Fibroblast of villous mesenchyme (primary cell): Measurements from ENCODE around the gene WDPCP. TPM values are rescaled to one million over a fixed set of nuclear protein-coding genes. Genes with fewer than 3 reads are reported as not detected.

ENCODE experiments used
- DNase-seq: peaks from one replicate; pipeline ENCODE4 v3.0.0-alpha.2; 2010; ENCODE audit warnings: low read depth
- H3K4me3 ChIP-seq: 2 replicates; pipeline ENCODE4 v1.5.1; 2011; ENCODE audit warnings: low read depth, mild to moderate bottlenecking, low read length
- CTCF ChIP-seq: IDR thresholded peaks from 2 replicates; pipeline ENCODE4 v1.5.1; 2012; ENCODE audit warnings: low read depth, mild to moderate bottlenecking, low read length; ENCODE audit not compliant: insufficient read depth
- total RNA-seq: library from RNA; depleted of rRNA; stranded (reverse); fragments of >200 nt; gene quantifications from 2 replicates; pipeline ENCODE4 v1.2.3, GENCODE V29; 2012

WDPCP gene
- total RNA-seq, 1 donor, result 14.7 TPM

DNA sequence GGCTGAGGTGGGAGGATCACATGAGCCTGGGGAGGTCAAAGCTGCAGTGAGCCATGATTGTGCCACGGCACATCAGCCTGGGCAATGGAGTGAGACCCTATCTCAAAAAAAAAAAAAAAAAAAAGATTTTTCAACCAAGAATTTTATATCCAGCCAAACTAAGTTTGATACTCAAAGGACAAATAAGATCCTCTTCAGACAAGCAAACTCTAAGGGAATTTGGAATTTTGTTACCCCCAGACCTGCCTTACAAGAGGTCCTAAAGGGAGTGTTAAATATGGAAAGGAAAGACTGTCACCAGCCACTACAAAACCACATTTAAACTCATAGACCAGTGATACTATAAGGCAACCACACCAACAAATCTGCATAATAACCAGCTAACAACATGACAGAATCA is 67.5 kb downstream of the WDPCP start:
- TF ChIP-seq CTCF, result no peak
- H3K4me3 ChIP-seq, result no peak overlapping the region
- no peak for DNase-seq

GRCh38 chr2:63514781-63515180 is 73.5 kb downstream of the WDPCP start:
- no peak overlapping the region for H3K4me3 ChIP-seq
- no peak for DNase-seq
- TF ChIP-seq CTCF, result no peak

DNA sequence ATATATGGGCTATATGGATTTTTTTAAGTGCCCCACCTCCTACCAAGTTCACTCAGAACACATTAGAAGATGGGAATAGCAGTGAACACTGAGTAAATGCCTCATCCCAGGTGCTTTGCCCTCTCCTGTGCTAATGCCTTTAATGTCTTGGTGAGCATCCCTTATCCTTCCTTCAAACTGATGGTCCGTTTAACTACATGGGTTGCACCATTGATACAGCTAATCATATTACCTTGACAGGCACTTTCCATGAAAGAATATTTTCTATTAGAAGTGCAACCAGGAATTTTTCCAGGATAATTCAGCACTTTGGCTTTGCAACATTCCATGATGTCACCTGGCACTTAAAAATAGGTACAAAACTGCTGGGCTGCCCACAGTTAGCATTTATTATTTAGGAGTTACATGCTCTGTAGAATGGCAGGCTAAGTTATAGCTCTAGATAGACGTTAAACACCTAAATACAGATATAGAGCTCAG is 74.0 kb downstream of the WDPCP start:
- no peak overlapping the region for H3K4me3 ChIP-seq
- no peak for TF ChIP-seq CTCF
- no peak for DNase-seq

DNA sequence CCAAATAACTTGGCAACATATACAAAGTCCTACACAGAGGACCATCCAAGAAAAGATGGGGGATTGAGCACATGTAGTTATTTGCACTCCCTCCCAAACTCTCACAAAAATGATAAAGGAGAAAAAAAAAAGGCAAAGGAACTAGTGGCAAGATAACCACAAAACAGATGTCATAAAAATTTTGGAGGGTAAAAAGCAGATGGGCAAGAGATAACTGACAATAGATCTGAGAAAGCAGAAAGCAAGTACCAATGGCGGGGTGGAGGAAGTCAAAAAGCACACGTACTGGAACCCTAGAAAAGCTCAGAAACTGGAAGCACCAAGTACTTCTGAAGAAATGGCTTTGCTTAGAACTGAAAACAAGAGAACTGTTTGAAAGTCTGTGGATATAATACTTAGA is 82.0 kb downstream of the WDPCP start:
- DNase-seq, result no peak
- TF ChIP-seq CTCF, result no peak

GRCh38 chr2:63503818-63504217 is 84.5 kb downstream of the WDPCP start:
- TF ChIP-seq CTCF, result no peak
- H3K4me3 ChIP-seq, result no peak overlapping the region
- no peak for DNase-seq

More for the DNA sequence above, 82.0 kb downstream of the WDPCP start:
- H3K4me3 ChIP-seq, result no peak overlapping the region

- DNase-seq, result no peak
- H3K4me3 ChIP-seq, result no peak overlapping the region
- TF ChIP-seq CTCF, result no peak
Measured at GRCh38 chr2:63500398-63500797, 87.9 kb downstream of the WDPCP start.

DNA sequence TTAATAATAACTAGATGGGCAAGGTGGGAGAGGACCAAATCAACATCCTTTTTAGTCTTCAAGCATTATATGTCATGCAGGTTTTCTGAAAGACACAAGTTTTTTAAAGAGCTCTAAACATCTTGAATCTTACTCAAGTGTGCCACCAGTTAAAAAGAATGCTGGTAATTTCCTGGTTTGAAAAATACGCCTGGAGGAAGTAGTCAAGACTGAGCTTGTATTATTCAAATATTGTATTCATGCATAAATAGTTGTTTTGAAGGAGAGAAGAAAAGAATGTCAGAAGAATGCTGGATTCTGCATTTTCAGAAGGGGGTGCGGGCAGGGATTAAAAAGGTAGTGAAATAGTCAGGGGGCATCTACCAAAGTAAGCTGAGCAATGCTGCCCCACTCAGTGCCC is 90.7 kb downstream of the WDPCP start:
- H3K4me3 ChIP-seq, result no peak overlapping the region
- no peak for DNase-seq
- no peak for TF ChIP-seq CTCF
